GM21619 (cell line): ENCODE results near the gene FBXL7.

Source experiments
- ATAC-seq: cut with Tn5 transposase; IDR thresholded peaks from one replicate; pipeline ENCODE4 v1.9.1; 2021; ENCODE audit not compliant: unreplicated experiment

Gene FBXL7

GRCh38 chr5:15702102-15702501 is 202.1 kb downstream of the FBXL7 start:
- no peak for ATAC-seq

DNA sequence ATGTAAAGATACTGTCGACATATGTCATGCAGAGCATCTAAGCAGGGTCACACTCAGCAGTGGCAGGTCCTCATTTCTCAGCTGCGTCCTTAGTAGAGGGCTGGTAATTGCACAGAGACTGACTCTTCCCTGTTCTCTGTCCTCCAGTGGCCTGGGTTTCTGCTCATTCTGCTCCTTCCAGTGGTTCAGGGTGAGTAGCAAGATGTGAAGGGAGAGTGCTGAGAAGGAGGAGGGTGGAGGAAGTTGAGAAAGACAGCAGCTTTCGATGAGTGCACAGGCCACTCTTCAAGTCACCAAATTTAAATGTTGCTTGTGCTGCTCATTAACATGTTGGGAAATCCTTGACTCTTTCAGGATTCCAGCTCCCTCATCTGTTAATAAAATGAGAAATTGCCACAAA is 203.9 kb downstream of the FBXL7 start:
- ATAC-seq = no peak

GRCh38 chr5:15704397-15704947 is 204.5 kb downstream of the FBXL7 start:
- no peak for ATAC-seq

DNA sequence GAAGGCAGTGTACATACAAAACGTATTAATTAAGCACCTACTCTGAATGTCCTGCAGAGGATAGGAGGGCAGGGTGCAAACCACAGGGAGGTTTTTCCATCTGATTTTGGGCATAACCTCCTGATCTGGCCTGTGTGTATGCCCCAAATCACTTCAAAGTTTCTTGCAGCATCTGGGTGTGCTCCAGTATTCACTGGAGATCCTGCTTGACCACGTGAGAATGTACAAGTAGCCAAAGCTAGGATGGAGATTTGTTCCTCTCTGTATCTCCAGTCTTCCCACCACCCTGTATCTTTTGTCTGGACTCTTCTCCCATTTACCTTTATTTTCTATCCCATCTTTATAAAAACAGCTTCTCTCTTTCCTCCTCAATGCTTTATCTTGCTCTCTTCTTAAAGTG is 207.7 kb downstream of the FBXL7 start:
- ATAC-seq = no peak

GRCh38 chr5:15711892-15712291 is 211.9 kb downstream of the FBXL7 start:
- no peak for ATAC-seq

- no peak for ATAC-seq
Measured at GRCh38 chr5:15715535-15715934, 215.6 kb downstream of the FBXL7 start.

- ATAC-seq = no peak
Measured at GRCh38 chr5:15715967-15716366, 216.0 kb downstream of the FBXL7 start.

GRCh38 chr5:15717001-15717400 is 217.0 kb downstream of the FBXL7 start:
- no peak for ATAC-seq

DNA sequence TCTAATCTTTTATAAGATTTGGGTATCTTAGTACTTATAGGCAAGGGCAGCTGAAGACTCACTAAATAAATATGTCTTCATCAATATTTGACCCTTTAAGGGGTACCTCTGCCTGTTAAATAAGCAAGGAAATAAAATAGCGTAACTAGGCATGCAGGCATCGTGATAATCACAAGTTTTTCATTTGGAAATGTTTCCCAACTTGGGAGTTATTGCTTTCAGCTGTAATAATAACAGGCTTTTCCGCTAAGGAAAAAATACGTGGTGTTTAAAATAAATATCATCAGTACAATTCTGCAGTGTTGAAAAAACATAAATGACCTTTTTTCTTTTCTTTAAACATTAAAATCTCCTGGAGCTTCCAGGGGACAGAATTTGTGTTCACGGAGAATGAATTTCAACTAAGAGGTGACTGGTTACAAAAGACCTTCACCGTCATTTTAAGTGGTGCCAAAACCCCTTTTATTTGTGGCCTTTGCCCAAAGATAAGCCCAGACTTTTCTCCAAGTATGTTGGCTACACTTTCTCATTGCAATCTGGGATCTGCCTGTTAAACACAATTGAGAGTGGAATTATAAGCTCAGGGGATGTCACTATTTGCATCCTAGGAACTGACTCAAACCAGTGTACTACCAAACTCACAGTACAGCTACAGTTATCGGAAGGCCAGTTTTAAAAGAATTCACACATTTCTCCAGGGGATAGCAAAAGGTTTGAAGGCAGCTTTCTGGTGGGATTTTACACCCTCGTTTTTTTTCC is 218.6 kb downstream of the FBXL7 start:
- no peak for ATAC-seq

DNA sequence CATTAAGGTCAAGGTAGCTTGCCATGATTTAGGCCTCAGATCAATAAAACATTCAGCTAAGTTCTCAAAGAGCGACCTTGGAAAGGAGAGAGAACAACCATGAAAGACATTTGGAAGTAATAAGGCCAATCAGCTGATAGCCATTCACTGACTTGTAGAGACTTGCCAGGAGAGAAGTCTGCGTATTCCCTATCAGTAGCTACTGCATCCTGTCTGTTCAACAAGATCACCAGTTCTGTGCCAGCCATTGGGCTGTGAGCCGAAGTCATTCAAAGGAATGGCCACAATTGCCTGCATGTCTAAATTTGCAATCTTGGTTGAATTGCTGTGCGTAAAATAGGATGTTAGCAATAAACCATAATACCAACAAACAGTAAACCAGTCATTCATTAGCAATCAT is 219.8 kb downstream of the FBXL7 start:
- ATAC-seq = no peak

GRCh38 chr5:15720515-15720914 is 220.5 kb downstream of the FBXL7 start:
- no peak for ATAC-seq

GRCh38 chr5:15722305-15722704 is 222.3 kb downstream of the FBXL7 start:
- no peak for ATAC-seq

- no peak for ATAC-seq
Measured at GRCh38 chr5:15727375-15727774, 227.4 kb downstream of the FBXL7 start.

GRCh38 chr5:15728811-15729210 is 228.8 kb downstream of the FBXL7 start:
- no peak for ATAC-seq

DNA sequence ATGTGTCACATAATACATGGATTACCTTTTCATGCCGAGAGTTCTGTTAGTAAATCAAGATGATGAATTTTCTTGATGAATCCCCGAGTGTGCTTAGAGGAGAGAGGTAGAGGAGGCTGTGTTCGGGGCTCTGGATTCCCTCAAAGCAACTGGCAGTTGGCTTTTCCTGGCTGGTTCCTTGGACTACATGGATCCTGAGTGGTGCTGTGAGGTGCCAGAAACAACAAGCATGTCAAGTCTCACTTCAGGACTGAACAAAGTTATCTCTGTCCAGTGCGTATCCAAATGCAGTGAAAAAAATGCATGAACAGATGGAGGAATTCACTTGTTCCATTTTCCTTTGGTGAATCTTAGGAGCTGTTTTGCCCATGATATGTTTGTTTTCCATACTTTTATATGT is 231.7 kb downstream of the FBXL7 start:
- ATAC-seq = no peak

GRCh38 chr5:15734058-15734457 is 234.1 kb downstream of the FBXL7 start:
- ATAC-seq = no peak

- ATAC-seq = no peak
Measured at GRCh38 chr5:15737036-15737821, 237.2 kb downstream of the FBXL7 start.

- no peak for ATAC-seq
Measured at GRCh38 chr5:15737871-15738664, 238.1 kb downstream of the FBXL7 start.

DNA sequence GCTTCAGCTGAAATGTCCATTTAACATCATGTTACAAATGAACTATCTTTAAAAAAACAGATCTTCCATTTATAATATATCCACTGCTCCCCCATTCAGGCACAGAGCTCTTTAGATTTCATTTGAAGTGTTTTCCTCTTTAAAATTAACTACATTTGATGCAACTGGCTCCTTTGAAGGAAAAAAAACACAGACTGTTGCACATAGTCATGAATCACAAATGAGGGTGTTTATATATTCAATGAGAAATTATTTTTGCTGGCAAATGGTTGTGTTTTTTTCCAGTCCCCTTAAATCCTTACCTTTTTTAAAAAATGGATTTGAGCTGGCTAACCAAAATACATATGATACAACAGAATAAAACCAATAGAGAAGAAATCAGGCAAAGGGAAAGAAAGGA is 240.4 kb downstream of the FBXL7 start:
- ATAC-seq = no peak

DNA sequence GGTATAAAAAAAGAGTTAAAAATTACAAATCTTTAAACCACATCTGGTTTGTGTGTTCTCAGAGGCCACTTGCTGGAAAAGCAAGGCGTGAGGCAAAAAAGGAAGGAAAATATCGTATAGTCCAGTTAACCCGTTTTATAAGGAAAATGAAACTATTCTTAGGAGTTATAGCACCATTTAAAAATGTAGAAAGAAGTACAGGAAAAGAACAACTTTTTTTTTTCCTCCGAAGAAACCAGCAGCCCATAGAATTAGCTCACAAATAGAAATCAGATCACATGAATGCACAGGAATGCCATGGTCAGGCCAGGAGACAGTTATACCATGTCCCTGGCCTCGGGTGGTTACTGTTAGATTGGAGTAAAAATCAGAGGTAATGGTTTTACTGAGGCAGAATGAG is 241.6 kb downstream of the FBXL7 start:
- ATAC-seq = no peak

- ATAC-seq = no peak
Measured at GRCh38 chr5:15746833-15747232, 246.9 kb downstream of the FBXL7 start.
